Measurements from ENCODE around the gene JMJD1C. TPM values are rescaled to one million over a fixed set of nuclear protein-coding genes. Genes with fewer than 3 reads are reported as not detected.
"Not testable (repeated sequence)": the region's sequence is repeated elsewhere in the genome, so short reads cannot be mapped to it uniquely, and the experiment has no call there.

JMJD1C gene
- total RNA-seq, 1 donor from 2014 or later: 105 TPM

GRCh38 chr10:63344269-63344668 is 121.5 kb downstream of the JMJD1C start:
- Histone ChIP-seq H3K36me3 (no peaks in the 10 kb centered on the region), H3K27ac (no peak overlapping the region), H3K9me3 (no peaks in the 10 kb centered on the region), H3K4me3 (no peak overlapping the region), H3K4me1 (no peaks in the 10 kb centered on the region), H3K27me3 (no peaks in the 10 kb centered on the region)
- intact Hi-C loops (cut with DNase I): loop anchor here (2.0 kb wide), 1 partner anchor 27 kb away; no protein-coding TSS in a partner anchor
- no peak for TF ChIP-seq POLR2AphosphoS5 (IDR thresholded peaks at IDR 0.05; ENCODE audit: insufficient read depth in 1 of 2, low read depth in 1 of 2)
- no peak for TF ChIP-seq POLR2A (IDR thresholded peaks at IDR 0.05)
- no peak for TF ChIP-seq CTCF (IDR thresholded peaks at IDR 0.05)
- no peak for DNase-seq (ENCODE audit: extremely low spot score in 2 of 2)

GRCh38 chr10:63343476-63343875 is 122.3 kb downstream of the JMJD1C start:
- no peak for DNase-seq (ENCODE audit: extremely low spot score in 2 of 2)
- H3K4me1 ChIP-seq: no peaks in the 10 kb centered on the region
- H3K27ac ChIP-seq: no peak overlapping the region
- intact Hi-C loops (cut with DNase I): no loop called here
- H3K9me3 ChIP-seq: no peaks in the 10 kb centered on the region
- H3K27me3 ChIP-seq: no peaks in the 10 kb centered on the region
- no peak for TF ChIP-seq CTCF (IDR thresholded peaks at IDR 0.05)
- TF ChIP-seq POLR2AphosphoS5 (IDR thresholded peaks at IDR 0.05; ENCODE audit: insufficient read depth in 1 of 2, low read depth in 1 of 2): no peak
- no peak for TF ChIP-seq POLR2A (IDR thresholded peaks at IDR 0.05)
- no peak overlapping the region for H3K4me3 ChIP-seq
- no peaks in the 10 kb centered on the region for H3K36me3 ChIP-seq

GRCh38 chr10:63339640-63340039 is 126.1 kb downstream of the JMJD1C start:
- H3K36me3 ChIP-seq; H3K27ac ChIP-seq; H3K9me3 ChIP-seq; H3K4me3 ChIP-seq; H3K4me1 ChIP-seq; H3K27me3 ChIP-seq; intact Hi-C loops (cut with DNase I); DNase-seq (ENCODE audit: extremely low spot score in 2 of 2): not testable (repeated sequence)

DNA sequence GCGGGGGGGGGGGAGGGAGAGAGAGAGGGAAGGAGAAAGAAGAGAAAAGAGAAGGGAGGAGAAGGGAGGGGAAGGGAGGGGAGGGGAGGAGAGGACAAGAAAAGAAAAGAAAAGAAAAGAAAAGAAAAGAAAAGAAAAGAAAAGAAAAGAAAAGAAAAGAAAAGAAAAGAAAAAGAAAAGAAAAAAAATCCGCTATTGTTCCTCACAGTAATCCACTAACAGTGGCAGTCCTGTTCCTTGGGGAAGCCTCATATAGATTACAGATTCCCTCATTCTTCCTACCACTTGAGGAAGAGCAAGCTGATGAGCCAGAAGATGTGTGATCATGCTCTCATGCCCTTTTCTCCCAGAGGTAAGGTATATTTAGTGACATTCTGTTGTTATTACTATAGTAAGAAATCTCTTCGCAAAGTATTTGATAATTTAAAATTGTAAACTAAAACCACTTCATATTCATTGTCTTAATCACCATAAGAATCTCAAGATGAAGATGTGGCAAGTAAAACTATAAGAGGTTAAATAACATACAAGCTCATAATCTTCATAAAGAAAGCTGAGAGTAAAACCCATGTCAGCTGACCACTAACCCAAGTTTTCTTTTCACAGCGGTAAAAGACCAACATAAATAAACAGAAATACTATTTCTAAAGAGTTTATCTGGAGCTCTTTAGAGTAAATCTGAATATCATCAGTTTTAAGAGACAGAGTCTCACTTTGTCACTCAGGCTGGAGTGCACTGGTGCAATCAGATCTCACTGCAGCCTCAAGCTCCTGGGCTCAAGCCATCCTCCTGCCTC is 128.1 kb downstream of the JMJD1C start:
- no peak for TF ChIP-seq CTCF (IDR thresholded peaks at IDR 0.05)
- TF ChIP-seq POLR2AphosphoS5 (IDR thresholded peaks at IDR 0.05; ENCODE audit: insufficient read depth in 1 of 2, low read depth in 1 of 2): no peak

GRCh38 chr10:63331586-63331985 is 134.2 kb downstream of the JMJD1C start:
- Histone ChIP-seq H3K4me3 (no peak overlapping the region), H3K9me3 (no peaks in the 10 kb centered on the region), H3K27me3 (no peaks in the 10 kb centered on the region), H3K4me1 (no peaks in the 10 kb centered on the region), H3K36me3 (no peaks in the 10 kb centered on the region), H3K27ac (no peak overlapping the region)
- intact Hi-C loops (cut with DNase I): no loop called here
- no peak for DNase-seq (ENCODE audit: extremely low spot score in 2 of 2)
- TF ChIP-seq POLR2A (IDR thresholded peaks at IDR 0.05): no peak

More for the DNA sequence above, 128.1 kb downstream of the JMJD1C start:
- Histone ChIP-seq H3K27me3 (no peaks in the 10 kb centered on the region), H3K9me3 (no peaks in the 10 kb centered on the region), H3K36me3 (no peaks in the 10 kb centered on the region), H3K27ac (no peak overlapping the region), H3K4me1 (no peaks in the 10 kb centered on the region), H3K4me3 (no peak overlapping the region)
- intact Hi-C loops (cut with DNase I): no loop called here
- no peak for DNase-seq (ENCODE audit: extremely low spot score in 2 of 2)

GRCh38 chr10:63324495-63324854 is 141.3 kb downstream of the JMJD1C start:
- no peak for TF ChIP-seq POLR2A (IDR thresholded peaks at IDR 0.05)
- no peak for TF ChIP-seq CTCF (IDR thresholded peaks at IDR 0.05)
- TF ChIP-seq POLR2AphosphoS5 (IDR thresholded peaks at IDR 0.05; ENCODE audit: insufficient read depth in 1 of 2, low read depth in 1 of 2): no peak
- Histone ChIP-seq H3K9me3 (no peaks in the 10 kb centered on the region), H3K27ac (no peak overlapping the region), H3K4me1 (no peaks in the 10 kb centered on the region), H3K27me3 (no peaks in the 10 kb centered on the region), H3K4me3 (no peak overlapping the region), H3K36me3 (no peaks in the 10 kb centered on the region)
- intact Hi-C loops (cut with DNase I): no loop called here
- DNase-seq (ENCODE audit: extremely low spot score in 2 of 2): no peak
